Astrocyte (in vitro differentiated cells and primary cell): ENCODE data around the gene WDR5.

Experiments
- EZH2 ChIP-seq: IDR thresholded peaks from 2 replicates; pipeline ENCODE4 v1.6.1; 2012; ENCODE audit warnings: mild to moderate bottlenecking, low read length, inconsistent platforms; ENCODE audit not compliant: insufficient read depth
- TF ChIP-seq, protein P1 (sequence below): IDR thresholded peaks from 2 replicates; pipeline ENCODE4 v1.5.1; 2011; ENCODE audit warnings: low read depth, mild to moderate bottlenecking, inconsistent platforms, low read length, moderate library complexity; ENCODE audit not compliant: insufficient read depth

DNA sequence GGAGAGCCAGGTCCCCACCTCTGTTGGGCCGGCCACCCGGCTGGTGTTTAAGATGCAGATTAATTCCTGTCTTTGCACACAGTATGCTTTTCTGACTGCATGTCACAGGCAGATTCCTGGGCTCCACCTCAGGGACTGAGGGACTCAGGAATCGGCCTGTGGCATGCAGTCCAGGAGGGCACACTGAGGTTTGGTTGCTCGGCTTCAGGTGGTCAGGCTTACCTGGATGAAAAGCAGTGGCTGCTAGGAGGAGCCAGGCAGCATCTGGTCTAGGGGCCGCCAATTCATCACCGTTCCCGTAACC lies 1.1 kb downstream of the WDR5 start:
- TF ChIP-seq, protein P1, sequence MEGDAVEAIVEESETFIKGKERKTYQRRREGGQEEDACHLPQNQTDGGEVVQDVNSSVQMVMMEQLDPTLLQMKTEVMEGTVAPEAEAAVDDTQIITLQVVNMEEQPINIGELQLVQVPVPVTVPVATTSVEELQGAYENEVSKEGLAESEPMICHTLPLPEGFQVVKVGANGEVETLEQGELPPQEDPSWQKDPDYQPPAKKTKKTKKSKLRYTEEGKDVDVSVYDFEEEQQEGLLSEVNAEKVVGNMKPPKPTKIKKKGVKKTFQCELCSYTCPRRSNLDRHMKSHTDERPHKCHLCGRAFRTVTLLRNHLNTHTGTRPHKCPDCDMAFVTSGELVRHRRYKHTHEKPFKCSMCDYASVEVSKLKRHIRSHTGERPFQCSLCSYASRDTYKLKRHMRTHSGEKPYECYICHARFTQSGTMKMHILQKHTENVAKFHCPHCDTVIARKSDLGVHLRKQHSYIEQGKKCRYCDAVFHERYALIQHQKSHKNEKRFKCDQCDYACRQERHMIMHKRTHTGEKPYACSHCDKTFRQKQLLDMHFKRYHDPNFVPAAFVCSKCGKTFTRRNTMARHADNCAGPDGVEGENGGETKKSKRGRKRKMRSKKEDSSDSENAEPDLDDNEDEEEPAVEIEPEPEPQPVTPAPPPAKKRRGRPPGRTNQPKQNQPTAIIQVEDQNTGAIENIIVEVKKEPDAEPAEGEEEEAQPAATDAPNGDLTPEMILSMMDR, result no peak
- no peak for TF ChIP-seq EZH2
